HG02840 (cell line): ENCODE results near the gene NOTCH2.
"Not testable (repeated sequence)": the region's sequence is repeated elsewhere in the genome, so short reads cannot be mapped to it uniquely, and the experiment has no call there.

Experiments used
- ATAC-seq: cut with Tn5 transposase; IDR thresholded peaks from one replicate; pipeline ENCODE4 v1.9.1; 2021; ENCODE audit warnings: mild to moderate bottlenecking, moderate library complexity, moderate number of reproducible peaks; ENCODE audit not compliant: unreplicated experiment, low FRiP score

Gene NOTCH2

DNA sequence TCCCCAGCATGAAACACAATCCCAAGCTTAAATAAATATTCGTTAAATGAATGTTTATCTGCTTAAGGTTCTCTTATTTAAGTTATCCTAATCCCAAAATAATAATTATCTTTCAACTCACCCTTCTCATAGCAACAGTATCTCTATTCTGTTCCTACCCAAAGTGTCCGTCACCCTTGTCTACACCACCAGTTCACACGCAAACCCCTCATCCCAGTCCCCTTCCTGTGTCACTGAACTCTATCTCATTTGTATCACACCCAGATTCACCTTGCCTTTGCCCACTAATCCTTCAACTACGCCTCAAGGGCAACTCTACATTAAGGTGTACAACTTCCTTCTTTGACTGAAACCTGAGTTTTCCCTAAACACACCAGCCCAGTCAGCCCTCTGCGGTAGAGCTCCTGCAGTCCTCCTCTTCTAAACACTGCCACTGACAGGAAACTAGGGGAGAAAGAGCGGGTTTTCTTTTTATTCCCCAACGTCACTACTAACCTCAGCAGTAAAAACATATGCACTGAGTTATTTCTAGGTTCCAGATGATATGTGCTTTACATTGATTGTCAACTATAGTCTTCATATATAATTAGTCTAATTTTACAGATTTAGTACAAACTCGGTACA lies 92.2 kb downstream of the NOTCH2 start:
- not testable (repeated sequence) for ATAC-seq

DNA sequence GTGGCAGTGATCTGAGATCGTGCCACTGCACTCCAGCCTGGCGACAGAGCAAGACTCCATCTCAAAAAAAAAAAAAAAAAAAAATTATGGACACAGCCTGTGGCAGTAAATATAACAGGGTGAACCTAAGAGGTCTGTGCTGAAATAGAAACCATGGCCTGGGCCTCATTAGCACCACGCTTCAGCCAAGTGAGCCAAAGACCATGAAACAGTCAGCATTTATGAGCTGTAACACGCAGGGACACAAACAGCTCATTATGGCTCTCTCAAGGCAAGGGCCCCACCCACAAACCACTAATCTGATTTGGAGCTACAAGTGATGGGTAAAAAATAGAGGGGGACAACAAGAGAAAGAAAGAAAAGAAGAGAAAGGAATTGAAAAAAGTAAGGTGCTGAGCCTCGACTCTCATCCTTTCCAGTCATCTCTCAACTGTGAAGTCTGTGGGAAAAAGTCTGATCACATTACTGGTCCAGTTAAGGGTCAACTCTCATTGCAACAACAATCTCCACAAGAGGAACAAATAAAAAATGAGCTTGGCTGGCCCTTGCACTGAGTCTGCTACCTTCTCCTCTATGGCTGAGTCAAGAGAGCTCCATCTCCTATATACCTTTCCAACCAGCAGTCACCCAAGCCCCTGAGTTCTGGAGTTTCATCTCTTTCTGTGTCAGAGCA lies 93.7 kb downstream of the NOTCH2 start:
- not testable (repeated sequence) for ATAC-seq

DNA sequence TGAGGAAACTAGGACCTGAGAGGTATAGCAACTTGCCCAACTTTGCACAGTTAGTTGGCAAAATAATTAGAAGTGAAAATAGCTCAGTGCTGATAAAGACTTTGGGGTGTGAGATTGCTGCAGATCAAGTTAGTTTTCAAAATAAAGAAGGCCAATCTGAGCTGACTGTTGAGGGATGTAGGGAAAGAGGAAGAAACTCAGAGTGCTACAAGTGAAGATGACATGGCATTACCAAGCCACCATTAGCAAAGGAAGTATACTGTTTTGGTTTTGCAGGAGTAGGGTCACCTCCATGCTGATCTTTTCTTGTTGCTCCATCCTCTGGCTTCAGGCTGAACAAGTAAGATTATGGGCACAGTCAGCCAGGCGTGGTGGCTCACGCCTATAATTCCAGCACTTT lies 94.5 kb downstream of the NOTCH2 start:
- no peak for ATAC-seq

DNA sequence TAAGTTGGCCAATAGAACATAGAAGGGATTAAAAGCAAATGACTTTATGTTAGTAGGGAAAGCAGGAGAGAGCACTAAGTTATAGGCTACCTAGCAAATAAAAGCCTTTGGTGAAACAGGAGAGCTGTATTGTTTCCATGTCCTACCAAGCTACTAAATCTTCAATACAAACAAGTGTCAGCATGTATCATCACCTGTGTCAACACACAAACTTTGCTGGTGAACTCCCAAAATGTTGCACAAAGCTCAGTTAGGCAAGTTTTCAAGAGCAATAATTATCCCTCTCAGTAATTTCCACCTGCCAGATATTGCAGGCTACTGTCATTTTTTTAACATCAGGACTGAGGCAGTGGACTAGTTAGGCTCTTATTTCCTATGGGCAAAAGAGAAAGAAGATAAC lies 95.4 kb downstream of the NOTCH2 start:
- ATAC-seq, result no peak

DNA sequence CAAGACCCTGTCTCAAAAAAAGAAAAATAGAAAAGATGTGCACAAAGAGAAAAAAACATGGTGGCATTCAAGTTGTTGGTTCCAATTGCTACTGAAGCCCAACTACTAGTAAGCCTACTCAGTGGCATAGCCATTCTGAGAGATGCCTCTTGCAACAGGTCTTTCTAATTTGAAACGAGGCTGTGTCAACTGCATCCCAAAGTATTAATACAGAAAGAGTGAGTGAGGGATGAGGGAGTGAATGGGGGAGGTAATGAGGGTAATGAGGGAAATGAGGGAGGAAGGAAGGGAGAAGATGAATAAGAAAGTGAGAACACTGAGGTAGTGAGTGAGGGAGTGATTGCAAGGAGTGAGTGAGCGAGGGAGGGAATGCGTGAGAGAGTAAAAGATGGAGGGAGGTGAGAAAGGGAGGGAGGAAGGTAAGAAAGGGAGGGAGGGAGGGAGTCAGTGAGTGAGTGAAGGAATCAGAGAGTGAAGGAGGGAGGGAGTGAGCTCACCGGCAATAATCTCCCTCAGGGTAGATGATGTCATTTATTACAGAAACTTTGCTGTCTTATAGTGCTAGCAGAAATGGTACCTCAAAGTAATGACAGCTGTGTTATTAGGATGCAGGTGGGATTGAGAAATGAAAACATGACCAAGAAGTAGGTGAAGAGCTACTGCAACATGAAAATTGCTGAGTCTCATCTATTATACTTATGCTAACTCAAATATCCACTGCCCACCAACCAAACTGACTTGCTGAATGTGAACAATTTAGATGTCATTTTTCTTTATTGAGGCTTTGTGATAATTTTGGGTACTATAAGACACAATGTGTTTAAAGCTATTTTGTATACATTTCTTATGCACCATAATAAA lies 97.5 kb downstream of the NOTCH2 start:
- no peak for ATAC-seq

DNA sequence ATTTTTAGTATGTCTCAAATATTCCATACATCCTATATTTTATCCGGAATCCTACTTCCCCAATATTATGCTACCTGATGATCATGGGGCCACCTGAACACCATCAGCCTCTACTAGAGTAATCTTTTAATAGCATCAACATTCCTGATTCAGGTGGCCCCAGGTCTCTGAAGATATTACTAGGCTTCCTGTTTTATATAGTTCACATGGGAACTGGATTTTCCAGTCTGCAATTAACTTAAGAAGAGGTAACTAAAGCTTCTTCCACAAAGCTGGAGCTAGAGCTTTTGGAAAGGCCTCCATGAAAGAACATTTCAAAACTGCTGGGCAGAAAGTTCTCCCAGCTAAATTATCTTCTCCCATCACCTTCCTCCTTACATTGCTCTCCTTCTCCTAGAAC lies 100.9 kb downstream of the NOTCH2 start:
- ATAC-seq, result no peak

DNA sequence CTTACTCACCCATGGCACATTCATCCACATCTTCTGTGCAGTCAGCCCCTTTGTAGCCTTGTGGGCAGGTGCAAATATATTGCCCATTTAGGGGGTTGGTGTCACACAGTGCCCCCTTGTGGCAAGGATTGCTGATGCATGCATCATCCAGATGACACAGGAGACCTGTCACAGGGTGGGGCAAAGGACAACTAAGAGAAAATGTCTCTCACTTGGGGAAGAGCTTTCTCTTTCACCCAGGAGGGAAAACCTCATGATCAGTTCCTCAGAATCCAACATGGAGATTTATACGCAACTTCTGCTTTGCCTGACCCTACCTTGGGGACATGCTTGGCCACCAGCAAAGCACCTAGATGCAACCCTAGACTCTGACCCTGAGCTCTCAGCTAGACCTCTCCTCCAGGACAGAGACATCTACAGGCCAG lies 101.4 kb downstream of the NOTCH2 start:
- no peak for ATAC-seq

DNA sequence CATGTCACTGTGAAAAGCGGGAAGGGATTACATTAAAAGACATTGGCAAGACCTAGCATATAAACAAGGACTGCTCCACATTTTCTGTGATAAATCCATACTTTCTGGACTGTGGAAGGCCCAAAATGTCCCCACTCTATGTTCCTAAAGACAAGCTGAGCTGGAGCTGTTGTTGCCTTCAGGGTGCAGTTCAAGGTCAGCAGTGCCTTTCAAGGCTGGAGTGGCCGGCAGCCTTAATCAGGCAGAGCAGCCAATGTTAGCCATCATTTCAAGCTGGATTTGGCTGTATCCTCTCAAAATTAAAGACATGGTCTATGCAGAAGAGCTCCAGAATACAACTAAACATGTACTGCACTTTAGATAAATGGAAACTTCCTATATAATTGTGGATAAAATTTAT lies 102.8 kb downstream of the NOTCH2 start:
- ATAC-seq, result no peak

DNA sequence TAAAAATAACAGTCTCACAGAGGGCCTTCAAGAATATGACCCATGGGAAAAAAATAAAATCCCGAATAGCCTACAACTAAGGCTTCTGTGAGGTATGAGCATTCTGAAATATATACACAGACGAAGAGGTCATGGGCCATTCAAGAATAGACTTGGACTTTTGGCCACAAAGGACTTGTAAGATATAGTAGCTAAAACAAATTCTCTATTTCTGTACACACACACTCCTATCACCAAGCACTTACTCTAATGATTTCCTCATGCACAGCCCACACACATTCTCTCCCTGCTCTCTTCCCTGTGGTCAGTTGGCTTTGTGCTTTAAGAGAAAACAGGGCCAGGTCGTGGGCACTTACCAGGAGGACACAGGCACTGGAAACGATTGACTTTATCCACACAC lies 103.4 kb downstream of the NOTCH2 start:
- ATAC-seq, result no peak

DNA sequence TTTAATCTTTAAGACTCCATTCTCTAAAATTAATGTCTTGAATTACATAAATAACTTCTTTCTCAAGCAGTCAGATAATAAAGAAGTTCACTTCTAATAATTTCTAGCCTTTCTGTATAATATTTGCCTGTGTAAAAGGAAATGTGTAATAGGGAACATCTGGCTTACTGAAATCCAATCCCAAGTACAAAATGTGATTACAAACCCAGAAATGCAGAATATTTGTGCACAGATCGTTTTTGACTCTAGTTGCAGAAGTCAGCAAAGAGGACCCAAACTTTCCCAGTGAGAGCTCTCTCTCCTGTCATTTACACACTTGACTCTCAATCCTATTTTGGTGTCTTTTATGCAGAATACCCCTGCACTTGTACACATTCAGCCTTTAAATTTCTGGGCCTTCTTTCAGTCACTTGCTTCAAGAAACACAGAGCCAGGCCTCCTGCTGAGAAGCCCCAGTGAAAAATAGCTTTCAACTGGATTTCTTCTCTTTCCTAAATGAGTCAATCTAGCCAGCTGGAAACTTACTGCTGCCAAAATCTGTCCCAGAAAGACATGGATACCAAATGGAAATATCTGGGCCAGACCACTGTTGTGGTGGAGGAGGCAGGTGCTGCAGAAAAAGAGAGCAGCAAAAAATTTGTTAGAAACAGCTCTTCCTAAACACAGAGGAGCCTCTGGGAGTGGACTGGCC lies 104.6 kb downstream of the NOTCH2 start:
- ATAC-seq, result no peak

DNA sequence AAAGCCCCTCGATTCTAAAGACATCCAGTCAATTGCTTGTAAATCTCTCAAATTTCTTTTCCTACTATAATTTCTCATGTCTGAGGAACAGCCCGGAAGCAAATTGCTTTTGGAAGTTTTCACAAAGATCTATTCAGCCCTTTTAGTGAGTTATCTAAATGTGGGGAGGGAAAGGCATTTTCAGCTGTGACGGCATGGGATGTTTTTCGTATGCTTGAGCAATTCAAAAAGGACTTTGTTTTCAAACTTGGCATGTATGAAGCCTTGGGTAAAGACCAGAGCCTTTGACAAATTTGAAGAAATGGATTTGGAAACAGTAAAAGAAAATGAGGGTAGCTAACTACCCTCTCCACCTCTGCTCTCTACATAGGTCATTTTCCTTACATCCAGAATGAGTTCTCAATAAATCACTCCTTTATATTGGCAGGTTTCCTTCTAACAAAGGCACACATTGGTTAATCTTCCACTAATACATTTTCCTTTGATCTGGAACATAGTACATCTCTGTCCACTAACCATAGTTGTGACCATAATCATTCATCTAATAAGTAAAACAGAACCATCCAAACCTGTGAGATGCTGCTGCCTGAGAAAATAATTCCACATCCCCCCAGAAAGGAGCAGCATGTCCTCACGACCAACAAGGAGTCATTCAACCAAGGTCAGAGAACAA lies 107.0 kb downstream of the NOTCH2 start:
- ATAC-seq, result no peak

DNA sequence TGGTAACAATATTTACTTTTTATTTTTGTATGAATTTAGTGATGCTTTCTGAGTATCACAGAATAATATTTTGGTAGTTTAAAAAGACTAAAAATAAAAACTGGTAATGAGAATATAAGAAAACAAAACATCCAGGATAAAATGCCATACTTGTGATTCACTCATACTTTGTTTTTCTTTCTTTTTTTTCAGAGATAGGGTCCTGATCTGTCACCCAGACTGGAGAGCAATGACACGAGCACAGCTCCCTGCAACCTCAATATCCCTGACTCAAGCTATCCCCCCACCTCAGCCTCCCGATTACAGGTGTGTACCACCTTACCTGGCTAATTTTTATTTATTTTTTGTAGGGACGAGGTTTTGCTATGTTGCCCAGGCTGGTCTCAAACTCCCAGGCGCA lies 109.0 kb downstream of the NOTCH2 start:
- no peak for ATAC-seq

DNA sequence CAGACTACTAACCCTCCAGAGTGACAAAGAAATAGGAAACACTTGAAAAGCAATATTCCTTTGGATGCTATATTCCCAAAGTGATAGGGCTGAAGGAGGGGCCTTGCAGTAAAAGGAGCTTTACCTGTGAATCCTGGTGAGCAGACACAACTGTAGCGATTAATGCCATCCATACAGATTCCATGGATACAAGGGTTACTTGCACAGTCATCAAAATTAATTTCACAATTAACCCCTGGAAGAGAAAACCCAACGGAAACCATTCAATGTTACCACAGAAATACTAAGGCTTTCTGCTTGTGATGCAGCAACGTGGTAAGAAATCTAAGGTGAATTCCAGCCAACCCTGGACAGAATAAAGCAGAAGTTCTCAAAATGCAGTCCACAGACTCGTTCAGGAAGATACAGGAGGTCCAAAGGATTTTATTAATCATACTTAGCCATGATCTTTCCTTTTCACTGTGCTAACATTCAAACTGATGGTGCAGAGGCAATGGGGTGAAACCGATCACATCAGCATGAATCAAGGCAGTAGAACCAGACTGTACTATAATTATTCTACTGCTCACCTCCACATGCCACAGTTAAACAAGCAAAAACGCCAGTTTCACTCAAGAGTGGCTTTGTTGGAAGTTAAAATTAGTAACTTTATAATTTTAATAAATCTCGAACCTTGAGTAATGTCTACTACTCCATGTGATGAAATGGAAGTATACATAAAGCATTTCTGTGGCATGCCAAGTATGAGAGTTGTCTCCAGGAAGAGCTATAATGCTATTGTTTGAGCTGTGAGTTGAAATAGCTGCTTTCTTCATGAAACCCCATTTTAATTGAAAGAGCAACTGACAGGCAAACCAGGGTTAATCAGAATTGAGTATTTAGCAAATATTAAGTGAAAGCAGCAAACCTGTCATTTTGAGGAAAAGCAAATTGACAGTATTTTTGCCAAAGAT lies 109.9 kb downstream of the NOTCH2 start:
- ATAC-seq, result no peak

DNA sequence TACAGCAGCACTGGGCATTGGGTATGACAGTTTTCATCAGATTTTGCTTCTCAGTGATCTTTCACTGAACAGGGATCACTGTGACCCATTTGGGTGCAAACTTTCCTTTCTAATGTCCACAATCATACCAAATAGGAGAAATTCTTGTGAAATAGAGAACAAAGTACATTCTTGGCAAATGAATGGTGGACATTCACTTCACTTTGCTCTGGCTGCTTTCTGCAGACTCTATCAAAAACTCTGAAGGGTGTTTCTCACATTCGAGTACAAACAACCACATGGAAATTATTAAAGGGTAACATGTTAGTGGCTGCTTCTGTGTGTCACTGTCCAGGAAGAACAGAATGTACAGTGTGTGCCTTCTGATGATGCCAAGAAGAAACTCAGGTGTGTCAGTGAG lies 111.2 kb downstream of the NOTCH2 start:
- ATAC-seq, result no peak

DNA sequence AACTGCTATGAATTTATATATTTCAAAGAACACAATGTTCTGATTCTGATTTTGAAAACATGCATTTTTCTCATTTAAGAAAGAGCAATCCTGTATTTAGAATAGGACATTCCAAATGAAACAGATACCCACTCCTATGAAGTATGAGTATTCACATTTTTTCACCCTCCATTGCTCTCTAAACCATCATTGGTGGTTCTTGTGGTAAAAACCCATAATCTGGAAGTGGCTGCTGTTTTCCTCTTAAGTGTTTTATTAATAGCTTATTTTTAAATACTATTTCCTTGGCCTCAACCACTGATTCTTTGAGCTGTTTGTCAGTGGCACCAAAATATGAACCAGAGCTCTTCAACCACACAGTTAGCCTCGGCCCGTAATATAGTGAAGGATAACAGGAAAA lies 113.2 kb downstream of the NOTCH2 start:
- no peak for ATAC-seq

DNA sequence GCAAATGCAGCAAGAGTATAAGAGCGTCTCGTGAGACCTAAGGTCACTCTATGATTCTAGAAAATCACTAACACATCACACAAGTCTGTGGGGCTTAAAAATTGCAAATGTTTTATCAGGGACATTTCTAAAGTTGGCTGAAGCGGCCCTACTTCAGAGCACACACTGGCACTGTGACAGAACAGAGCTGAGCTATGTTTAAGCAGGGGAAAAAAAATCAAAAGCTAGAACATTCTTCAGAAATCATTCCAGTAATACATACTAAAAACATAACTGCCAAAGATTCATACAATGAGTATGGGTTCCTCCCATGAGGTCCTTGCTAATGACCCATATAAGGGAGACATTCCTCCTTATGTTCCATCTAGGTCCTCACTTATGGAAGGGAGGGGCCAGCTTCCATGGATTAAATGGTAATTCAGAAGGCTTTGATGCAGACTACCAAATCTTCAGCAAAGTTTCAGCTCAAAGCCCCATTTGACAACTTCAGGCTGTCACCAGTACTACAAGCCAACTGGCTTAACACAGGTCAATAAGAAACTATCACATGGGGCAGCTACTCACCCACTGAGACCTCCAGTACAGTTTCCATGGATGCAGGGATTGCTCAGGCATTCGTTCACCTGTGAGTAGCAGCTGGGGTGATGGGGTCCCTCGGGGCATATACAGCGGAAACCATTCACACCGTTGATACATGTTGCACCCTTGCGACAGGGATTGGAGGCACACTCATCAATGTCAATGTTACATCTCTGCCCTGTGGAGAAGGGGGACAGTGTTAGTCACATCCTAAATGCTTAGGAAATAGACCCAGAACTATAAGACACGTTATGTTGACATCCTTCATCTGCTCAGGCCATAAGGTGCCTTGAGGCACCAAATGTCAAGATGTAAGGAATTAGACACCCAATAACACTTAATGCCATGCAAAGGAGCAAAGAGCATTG lies 114.7 kb downstream of the NOTCH2 start:
- ATAC-seq, result no peak

DNA sequence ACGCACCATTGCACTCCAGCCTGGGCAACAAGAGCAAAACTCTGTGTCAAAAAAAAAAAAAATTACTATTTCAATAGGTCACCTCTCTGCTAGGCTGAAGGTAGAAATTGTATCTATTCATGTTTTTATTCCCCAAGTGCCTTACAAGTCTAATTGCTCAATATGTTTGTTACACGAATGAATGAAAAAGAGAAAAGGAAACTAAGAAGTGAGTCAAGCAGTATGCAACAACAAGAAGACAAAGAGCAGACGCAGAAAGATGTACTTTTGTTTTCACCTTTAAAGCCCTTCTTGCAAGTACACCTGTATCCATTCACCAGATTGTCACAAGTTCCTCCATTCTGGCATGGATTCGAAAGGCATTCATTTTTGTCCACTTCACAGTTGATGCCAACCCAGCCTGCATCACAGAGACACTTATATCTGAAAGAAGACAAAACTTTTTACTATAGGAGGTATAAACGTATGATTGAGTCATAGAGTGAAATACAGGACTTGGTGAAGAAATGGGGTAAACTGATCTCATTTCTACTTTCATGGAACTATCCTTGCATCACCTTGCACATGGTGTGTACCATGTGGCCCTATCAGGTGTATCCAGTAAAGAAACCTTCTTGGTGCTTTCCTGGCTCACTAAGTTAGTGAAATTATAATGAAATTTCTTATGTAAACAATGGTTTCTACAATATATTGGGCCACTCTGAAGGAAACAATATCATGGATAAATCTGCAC lies 116.0 kb downstream of the NOTCH2 start:
- ATAC-seq, result no peak

DNA sequence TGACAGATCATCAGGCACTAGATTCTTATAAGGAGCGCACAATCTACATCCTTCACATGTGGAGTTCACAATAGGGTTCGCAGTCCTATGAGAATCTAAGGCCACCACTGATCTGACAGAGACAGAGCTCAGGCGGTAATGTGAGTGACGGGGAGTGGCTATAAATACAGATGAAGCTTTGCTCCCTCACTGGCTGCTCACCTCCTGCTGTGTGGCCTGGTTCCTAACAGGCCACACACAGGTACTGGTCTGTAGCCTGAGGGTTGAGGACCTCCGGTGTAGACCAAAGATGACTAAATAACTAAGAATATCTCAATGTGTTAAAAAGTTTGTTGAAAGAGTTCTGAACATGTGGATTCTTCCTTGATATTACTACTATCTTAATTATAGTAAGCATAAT lies 117.0 kb downstream of the NOTCH2 start:
- ATAC-seq, result no peak
